OCI-LY7 (cell line): ENCODE measurements around the gene ZNF304. TPM values are rescaled to one million over a fixed set of nuclear protein-coding genes. Genes with fewer than 3 reads are reported as not detected.
A peak's percentile ranks its signal among the peaks of the same experiment; 100 is the strongest.

Source experiments
- BruUV-seq: library from RNA; stranded (reverse); fragments of 400-500 nt; replicated peaks from 2 replicates; lab custom pipeline; 2021; lab: Mats Ljungman, UMichigan
- CTCF ChIA-PET: fragments of 300-600 bp; sonication (Branson Sonifier 250); formaldehyde crosslinking; loops from one replicate; lab custom pipeline; 2022; ENCODE audit warnings: antibody characterized with exemption; ENCODE audit not compliant: unreplicated experiment; lab: Charles Lee
- POLR2A ChIA-PET: fragments of 300-600 bp; sonication (Branson Sonifier 250); formaldehyde crosslinking; loops from one replicate; lab custom pipeline; 2022; ENCODE audit warnings: antibody characterized with exemption; lab: Charles Lee
- DNase-seq: peaks from one replicate; pipeline ENCODE4 v3.0.0-alpha.2; 2015; ENCODE audit warnings: low spot score
- H2AFZ ChIP-seq: fragments of 200-600 bp; sonication (generic), shearing (Covaris generic); 2 replicates; pipeline ENCODE4 v1.6.1; 2014; ENCODE audit warnings: mild to moderate bottlenecking, antibody characterized with exemption, low read length, moderate library complexity
- H3K27ac ChIP-seq: fragments of 200-600 bp; sonication (generic); 2 replicates; pipeline ENCODE4 v1.5.1; 2014; ENCODE audit warnings: mixed run types, low read depth, mild to moderate bottlenecking, moderate library complexity, low read length, inconsistent platforms; ENCODE audit not compliant: poor library complexity, severe bottlenecking
- H3K36me3 ChIP-seq: fragments of 200-600 bp; sonication (generic); 2 replicates; pipeline ENCODE4 v1.6.1; 2014; ENCODE audit warnings: mild to moderate bottlenecking, antibody characterized with exemption, low read length, moderate library complexity, mixed read lengths; ENCODE audit not compliant: insufficient read depth
- H3K4me1 ChIP-seq: fragments of 200-600 bp; sonication (generic); 2 replicates; pipeline ENCODE4 v1.5.1; 2014; ENCODE audit warnings: mild to moderate bottlenecking, low read length; ENCODE audit not compliant: insufficient read depth, poor library complexity, severe bottlenecking
- H3K4me2 ChIP-seq: fragments of 200-600 bp; sonication (generic); 2 replicates; pipeline ENCODE4 v1.6.1; 2014; ENCODE audit warnings: mild to moderate bottlenecking, low read length
- H3K4me3 ChIP-seq: fragments of 200-600 bp; sonication (generic); 2 replicates; pipeline ENCODE4 v1.5.1; 2014; ENCODE audit warnings: mild to moderate bottlenecking, low read depth, low read length; ENCODE audit not compliant: poor library complexity, severe bottlenecking
- H3K79me2 ChIP-seq: fragments of 200-600 bp; sonication (generic); 2 replicates; pipeline ENCODE4 v1.6.1; 2016; ENCODE audit warnings: low read depth, mild to moderate bottlenecking, low read length, moderate library complexity, mixed read lengths; ENCODE audit not compliant: insufficient read depth
- H3K9me2 ChIP-seq: fragments of 200-600 bp; sonication (generic); 2 replicates; pipeline ENCODE4 v1.6.1; 2016; ENCODE audit warnings: mild to moderate bottlenecking, low read length, mixed read lengths; ENCODE audit not compliant: insufficient read depth
- H3K9me3 ChIP-seq: fragments of 200-600 bp; sonication (generic); 2 replicates; pipeline ENCODE4 v1.6.1; 2014; ENCODE audit warnings: mild to moderate bottlenecking, mixed run types, low read length, mixed read lengths
- H4K20me1 ChIP-seq: fragments of 200-600 bp; sonication (generic); 2 replicates; pipeline ENCODE4 v1.6.1; 2014; ENCODE audit warnings: mild to moderate bottlenecking, antibody characterized with exemption, low read length, moderate library complexity, mixed read lengths; ENCODE audit not compliant: insufficient read depth
- CTCF ChIP-seq: fragments of 200-600 bp; sonication (generic); conservative IDR thresholded peaks from 2 replicates; pipeline ENCODE4 v1.5.1; 2014; ENCODE audit warnings: mild to moderate bottlenecking, antibody characterized with exemption, low read length, moderate library complexity, mixed read lengths
- EZH2phosphoT487 ChIP-seq: fragments of 200-600 bp; sonication (generic); IDR thresholded peaks from 2 replicates; pipeline ENCODE4 v1.6.1; 2018; ENCODE audit warnings: low read depth, borderline replicate concordance, mild to moderate bottlenecking, mixed run types, antibody characterized with exemption, low read length, moderate library complexity, mixed read lengths
- intact Hi-C: fragments of 100-400 bp; cut with micrococcal nuclease; formaldehyde crosslinking; loops from one replicate; pipeline ENCODE4 v1.10.0; 2022; ENCODE audit not compliant: unreplicated experiment
- total RNA-seq, 2 experiments: library from RNA; depleted of rRNA in 1 of 2; stranded (reverse); fragments of >200 nt in 1 of 2; shearing (Covaris generic) in 1 of 2; gene quantifications; 2 replicates each; pipeline ENCODE4 v1.2.3, GENCODE V29; 2014 to 2022

The ZNF304 gene
- total RNA-seq, 2 experiments from 2014 or later: 5.0 to 5.8 TPM

GRCh38 chr19:57398868-57399267 lies 47.8 kb downstream of the ZNF304 start:
- TSS peak; percentile 68 for BruUV-seq
- intact Hi-C loops: no loop called here
- no peak for TF ChIP-seq CTCF
- TF ChIP-seq EZH2phosphoT487: no peak
- Histone ChIP-seq H3K4me2 (no peak overlapping the region), H3K79me2 (no peaks in the 10 kb centered on the region), H3K36me3 (peaks cover 48% of the 10 kb centered on the region), H2AFZ (no peak overlapping the region), H3K9me3 (peaks cover 15% of the 10 kb centered on the region; the same call in 1 of the 2 replicates), H3K9me2 (no peaks in the 10 kb centered on the region), H3K4me1 (no peaks in the 10 kb centered on the region), H4K20me1 (no peaks in the 10 kb centered on the region), H3K27ac (no peak overlapping the region), H3K4me3 (no peak overlapping the region)
- ChIA-PET POLR2A (no interaction called here), CTCF (no interaction called here)
- DNase-seq: no peak

- peaks cover 18% of the 10 kb centered on the region; the same call in 1 of the 2 replicates for H3K9me3 ChIP-seq
- intact Hi-C loops: no loop called here
These were observed 52.9 kb downstream of the ZNF304 start for GRCh38 chr19:57403737-57404563.

More at GRCh38 chr19:57403737-57404563, 52.9 kb downstream of the ZNF304 start:
- no TSS peak for BruUV-seq
- no peaks in the 10 kb centered on the region for H3K79me2 ChIP-seq
- peaks cover 21% of the 10 kb centered on the region for H3K36me3 ChIP-seq
- no peaks in the 10 kb centered on the region for H3K4me1 ChIP-seq
- no peak overlapping the region for H3K4me3 ChIP-seq
- TF ChIP-seq CTCF: no peak
- no peak for TF ChIP-seq EZH2phosphoT487
- H3K4me2 ChIP-seq: no peak overlapping the region
- H3K9me2 ChIP-seq: no peaks in the 10 kb centered on the region
- ChIA-PET POLR2A (no interaction called here), CTCF (no interaction called here)
- H2AFZ ChIP-seq: no peak overlapping the region
- H3K27ac ChIP-seq: no peak overlapping the region
- DNase-seq: no peak
- H4K20me1 ChIP-seq: no peaks in the 10 kb centered on the region
